GM19023 (cell line): ENCODE data around the gene DNAJC18.
"Not testable (repeated sequence)": the region's sequence is repeated elsewhere in the genome, so short reads cannot be mapped to it uniquely, and the experiment has no call there.

Experiments
- ATAC-seq: cut with Tn5 transposase; IDR thresholded peaks from one replicate; pipeline ENCODE4 v1.9.1; 2021; ENCODE audit warnings: mild to moderate bottlenecking, moderate library complexity; ENCODE audit not compliant: unreplicated experiment

Gene DNAJC18

DNA sequence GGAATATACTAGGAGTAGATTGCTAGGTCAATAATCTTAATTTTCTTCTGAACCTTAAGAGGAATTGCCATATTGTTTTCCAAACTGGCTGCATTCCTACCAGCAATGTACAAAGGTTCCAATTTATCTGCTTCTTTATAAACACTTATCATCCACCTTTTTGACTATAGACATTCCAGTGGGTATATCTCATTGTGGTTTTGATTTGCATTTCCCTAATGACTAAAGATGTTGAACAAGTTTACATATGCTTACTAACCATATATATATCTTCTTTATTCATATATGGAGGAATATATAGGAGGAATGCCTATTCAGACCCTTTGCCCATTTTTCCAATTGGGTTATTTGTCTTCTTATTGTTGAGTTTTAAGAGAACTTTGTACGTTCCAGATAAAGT is 7.6 kb downstream of the DNAJC18 start:
- no peak for ATAC-seq

DNA sequence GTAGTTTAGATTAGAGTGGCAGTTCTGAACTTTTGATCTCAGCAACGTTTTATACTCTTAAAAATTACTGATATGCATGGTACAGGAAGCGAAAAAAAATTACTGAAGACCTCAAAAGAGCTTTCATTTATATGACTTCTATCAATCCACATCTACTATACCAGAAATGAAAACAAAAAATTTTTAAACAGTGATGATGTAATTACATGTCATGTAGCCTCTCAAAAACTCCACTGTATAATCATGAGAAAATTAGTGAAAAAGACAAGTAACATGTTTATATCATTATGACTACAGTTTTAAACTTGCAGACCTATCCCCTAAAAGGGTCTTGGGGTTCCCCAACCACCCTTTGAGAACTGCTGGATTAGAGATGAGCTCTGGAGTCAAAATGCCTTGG is 9.3 kb downstream of the DNAJC18 start:
- no peak for ATAC-seq

DNA sequence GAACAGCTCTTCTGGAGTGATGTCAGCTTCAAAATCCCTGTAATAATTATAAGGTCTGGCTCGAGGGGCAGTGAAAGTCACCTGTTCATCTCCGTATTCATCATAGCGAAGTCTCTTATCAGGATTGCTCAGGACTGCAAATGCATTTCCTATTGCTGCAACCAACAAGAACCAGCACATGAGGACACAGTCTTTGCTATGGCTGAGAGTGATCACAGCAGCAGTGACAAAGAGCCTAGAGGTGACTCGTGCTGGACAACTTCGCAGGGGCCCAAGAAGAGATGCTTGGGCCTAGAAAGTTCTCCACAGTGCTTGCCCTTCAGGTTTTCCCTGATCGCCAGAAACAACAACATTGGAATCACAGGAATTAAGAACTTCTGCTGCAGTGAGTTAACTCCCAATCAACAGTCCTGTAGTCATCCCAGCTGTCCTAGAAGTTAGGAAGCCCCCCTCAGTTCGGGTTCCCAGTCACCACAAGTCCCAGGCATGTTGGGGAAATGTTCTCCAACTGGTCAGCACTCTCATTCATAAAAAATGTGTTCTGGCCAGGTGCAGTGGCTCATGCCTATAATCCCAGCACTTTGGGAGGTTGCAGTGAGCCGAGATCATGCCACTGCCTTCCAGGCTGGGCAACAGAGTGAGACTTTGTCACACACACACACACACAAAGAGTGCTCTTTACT is 13.0 kb downstream of the DNAJC18 start:
- no peak for ATAC-seq

DNA sequence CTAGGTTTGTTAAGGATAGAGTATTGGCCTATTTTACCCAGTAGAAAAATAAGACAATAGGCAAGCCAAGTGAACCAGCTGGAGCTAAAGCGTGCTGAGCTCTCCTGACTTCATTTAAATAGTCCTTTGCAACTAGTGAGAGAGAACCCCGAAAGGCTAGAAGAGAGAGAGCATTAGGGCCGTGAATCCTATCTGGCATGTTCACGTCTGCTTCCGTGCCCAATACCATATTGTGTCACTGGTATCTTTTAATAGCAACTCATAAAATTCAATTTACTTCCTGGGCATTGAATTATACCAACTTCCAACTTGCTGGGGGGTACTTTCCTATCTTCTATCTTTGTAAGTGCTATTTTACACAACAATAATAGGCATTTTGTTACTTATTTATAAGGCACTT is 13.8 kb downstream of the DNAJC18 start:
- no peak for ATAC-seq

DNA sequence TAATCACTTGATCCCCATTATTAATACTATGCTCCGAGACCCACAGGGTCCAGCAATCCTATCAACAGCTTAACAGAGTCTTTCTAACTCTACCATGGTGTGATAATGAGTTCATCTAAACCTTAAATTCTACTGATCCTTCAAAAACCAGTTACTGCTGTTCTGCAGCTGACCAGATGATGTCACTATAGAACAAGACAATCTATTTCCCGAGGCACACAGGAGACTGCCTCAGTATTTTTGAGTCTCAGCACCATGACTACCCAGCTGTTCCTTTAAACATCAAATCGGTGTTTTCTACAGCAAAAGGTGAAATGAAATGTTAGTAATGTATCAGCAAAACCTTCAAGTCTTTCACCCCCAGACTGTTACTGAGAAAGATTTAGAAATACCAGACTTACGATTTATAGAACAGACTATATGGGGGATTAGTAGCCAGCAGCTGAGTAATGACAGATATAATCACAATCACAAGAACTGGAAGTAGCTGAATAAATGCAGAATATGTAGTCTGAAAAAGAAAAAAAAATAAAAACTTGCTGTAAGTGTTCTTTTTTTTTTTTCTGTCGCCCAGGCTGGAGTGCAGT is 16.9 kb downstream of the DNAJC18 start:
- no peak for ATAC-seq

DNA sequence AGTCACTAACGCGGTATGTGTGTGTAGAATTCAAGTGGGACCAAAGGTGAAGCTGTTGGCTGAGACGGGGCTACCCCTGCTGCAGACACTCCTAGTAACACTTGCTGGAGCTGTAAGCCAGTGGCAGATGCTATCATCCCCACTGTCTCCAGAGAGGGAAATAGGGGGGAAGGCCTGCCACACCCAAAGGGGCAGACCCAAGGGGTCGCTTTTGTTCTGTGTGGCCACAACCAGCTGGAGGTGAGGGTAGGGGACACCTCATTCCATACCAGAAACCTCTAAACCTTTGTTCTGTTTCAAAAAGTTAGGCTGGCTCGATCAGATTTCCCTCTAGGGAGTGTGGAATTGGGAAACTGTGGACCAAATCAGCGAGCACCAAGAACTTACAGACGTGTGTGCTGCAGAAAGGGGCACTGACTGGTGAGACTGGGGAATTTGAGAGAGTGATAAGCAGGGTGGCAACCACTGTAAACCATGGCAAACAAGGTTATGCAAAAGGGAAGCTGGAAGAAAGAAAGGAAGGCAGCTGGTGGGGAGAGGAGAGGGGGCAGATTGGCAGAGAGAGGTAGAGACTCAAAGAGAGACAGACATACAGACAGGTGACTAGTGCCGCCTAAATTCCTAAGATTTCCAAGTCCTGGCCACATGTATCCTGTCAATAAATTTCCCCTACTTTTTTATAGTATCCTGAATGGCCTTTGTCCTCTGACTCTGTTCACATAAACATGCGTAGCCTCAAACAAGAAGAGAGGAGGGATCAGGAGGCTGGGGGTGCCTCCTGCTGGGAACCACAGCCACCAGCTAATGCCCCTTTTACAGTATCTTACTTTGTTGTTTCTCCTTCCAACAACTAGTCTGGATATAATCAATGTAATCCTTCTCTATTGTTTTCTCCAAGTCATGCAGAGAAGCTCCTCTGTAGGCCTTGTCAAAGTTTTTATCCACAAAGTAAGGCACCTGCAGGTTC is 19.8 kb downstream of the DNAJC18 start:
- no peak for ATAC-seq

DNA sequence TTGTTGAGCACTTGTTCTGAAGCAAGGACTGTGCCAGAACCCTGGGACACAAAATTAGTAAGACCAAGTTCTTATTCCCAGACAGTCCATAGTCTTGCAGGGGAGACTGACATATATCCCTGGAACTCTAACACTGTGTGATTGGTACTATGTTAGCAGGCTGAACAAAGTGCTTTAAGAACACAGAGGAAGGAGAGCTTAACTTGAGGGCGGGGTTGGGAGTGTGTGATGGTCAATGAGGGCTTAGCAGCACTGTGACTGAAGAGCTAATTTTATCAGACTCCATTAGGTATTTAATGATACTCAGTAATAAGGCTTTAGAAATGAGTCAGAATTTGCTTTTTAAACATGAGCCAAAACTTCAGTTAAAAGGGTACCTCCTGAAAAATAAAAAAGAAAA is 20.5 kb downstream of the DNAJC18 start:
- no peak for ATAC-seq

DNA sequence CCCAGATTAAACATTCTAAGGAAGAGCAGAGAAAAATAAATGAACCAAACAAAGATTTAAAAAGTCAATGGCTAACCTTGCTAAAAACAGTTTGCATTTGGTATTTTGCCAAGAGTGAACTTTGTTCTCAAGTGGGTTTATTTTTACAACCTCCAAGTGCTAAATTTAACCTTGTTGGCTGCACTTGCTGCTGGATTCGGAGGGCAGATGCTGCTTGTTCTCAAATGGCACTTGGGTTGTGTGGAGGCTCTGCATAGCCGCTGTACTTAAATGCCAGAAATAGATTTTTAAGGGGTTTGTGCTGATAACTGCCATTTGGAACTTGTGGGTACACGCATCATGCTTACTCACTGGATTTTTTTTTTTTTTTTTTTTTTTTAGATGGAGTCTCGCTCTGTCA is 22.1 kb downstream of the DNAJC18 start:
- no peak for ATAC-seq

DNA sequence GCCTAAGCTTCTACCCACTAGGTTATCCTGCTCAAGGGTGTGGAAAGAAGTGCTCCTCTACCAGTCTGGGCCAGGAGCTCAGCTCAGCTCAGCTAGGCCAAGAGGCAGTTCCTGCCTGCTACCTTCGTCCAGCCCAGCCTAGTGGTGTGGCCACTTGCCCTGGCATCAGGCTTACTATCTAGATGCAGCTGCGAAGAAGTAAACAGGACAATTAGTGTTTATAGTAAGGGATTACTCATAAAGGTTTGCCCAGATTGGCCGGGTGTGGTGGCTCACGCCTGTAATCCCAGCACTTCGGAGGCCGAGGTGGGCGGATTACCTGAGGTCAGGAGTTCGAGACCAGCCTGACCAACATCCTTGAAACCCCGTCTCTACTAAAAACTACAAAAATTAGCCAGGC is 22.7 kb downstream of the DNAJC18 start:
- ATAC-seq, result no peak

DNA sequence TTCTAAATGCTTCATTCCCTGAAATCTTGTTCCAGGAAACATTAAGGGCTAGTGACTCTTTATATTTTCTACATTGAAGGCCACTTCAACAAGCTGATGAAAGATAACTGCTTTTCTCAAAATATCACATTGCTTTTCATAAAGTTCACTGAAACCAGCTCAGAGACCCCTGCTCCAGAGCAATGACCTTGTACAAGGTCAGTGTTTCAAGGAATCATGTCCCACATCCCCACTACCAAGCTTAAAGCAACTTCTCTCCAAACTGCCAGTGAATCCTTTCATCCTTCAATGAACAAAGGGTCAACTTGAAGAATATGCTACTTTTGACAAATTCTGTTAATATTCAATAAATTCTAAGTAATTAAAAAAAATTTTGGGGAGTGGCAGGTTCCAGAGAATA is 23.5 kb downstream of the DNAJC18 start:
- ATAC-seq, result no peak

DNA sequence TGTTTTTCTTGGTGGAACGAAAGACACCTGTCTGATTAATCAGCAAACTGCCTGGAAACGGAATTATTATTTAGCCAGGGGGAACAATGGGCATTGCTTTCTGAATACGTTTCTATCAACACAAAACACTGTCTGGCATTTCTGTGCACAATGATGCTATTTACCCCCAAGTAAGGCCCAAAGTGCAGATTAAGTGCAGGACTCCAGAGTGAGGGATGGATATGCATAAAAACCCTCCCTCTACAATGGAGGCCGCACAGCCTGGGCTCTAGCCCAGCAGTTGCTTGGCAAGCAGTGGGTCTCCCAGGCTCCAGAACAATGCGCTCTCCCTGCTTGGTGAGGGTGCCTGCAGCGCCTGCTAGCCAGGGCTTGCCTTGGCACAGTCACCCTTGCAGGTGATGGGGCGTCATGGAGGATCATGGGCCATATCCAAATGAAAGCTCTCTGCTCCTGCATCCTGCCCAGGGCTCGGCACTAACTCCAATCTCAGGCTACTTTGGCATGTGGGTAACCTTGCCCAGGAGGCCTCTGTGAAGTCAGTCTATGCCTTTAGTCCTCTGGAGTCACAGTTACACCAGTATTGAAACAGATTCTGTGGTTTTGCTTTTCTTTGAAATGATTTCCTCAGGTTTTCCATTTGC is 24.0 kb downstream of the DNAJC18 start:
- no peak for ATAC-seq

DNA sequence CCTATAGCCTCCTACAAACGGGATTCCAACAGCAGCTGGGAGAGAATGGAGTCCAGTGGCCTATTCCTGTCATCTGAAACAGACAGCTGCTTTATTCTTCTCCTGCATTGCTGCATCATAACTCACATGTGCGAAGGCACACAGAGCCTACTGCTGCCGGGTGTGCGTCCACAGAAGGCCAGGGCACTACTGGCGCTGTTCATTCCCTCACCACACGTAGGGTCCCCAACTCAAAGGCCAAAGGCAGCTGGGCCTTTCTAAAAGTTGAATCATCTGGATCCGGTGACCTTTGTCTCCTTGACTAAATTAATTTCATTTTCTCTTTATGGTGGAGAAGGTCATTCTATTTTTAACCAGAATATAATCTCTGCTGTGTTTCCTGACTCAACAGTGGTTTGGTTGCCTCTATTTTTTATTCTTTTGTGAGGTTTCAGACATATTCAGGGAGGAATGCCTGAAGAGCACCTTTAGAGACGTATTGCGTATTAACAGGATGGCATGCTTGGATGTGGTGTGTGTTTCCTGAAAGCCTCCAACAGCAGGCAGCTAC is 24.7 kb downstream of the DNAJC18 start:
- ATAC-seq, result no peak

DNA sequence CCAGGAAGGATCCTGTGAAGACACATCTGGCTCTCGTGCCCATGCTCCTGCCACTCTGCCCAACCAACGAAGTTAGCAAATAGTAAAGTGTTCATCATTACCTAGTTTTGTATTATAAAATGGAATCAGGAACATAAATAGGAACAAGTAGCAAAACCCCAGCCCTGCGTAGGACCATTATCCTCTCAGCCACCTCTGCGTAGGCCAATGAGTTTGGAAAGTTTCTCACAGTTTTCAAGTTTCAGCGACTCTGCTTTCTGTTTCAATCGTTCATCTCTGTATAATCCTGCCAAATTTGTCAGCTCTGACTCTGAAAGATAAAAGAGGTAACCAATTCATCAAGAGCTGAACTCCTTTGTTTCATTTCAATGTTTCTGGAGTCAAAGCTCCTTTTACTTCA is 25.4 kb downstream of the DNAJC18 start:
- no peak for ATAC-seq

DNA sequence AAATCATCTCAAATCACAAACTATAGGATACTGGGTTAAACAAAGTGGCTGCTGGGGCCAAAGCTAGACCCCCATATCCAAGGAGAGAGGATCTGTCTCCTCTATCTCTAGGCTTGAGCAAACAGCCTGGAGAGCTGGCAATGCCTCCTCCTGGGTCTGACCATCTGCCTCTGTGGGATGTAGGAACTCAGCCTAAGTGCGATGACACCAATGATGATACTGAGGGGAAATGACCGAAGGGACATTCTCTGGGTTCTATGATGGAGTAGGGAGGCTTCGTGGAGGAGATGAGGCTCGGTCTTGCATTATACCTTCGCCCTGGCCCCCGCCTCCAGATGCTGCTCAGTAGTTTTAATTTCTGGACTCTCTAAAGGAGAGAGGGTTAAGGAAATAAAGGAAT is 26.2 kb downstream of the DNAJC18 start:
- ATAC-seq, result no peak

DNA sequence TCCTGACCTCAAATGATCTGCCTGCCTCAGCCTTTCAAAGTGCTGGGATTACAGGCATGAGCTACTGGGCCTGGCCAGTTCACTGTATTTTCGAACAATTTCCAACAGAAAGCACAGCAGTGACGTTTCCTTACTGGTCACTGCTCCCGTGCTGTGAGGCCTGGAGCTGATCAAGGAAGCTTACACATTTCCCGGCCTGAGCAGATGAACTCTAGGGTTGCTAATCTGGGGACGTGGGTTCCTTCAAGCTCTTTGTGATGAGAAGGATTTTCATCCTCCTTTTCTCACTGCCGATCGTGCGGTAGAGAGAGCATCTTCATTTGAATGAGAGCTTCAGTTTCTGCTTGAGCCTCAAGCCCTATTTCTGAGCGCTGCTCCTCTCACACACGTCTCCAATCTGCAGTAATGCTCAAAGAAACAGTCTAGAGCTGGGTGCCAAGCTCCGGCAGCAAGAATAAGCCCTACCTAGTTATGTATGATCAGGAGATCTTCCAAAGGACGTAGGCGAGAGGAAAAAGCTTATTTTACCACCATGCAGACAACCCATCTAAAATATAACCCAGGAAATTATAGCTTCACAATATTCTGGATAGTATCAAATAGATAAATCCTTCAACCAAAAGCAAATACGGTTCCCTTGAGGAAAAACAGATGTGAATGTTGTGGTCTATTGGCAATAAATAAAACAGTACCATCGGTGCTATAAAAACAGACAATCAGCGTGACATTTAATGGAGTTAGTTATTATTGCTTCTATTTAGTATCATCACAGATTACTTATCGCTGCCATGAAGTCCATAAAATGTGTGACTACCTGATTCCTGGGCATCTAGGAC is 28.1 kb downstream of the DNAJC18 start:
- ATAC-seq, result no peak

DNA sequence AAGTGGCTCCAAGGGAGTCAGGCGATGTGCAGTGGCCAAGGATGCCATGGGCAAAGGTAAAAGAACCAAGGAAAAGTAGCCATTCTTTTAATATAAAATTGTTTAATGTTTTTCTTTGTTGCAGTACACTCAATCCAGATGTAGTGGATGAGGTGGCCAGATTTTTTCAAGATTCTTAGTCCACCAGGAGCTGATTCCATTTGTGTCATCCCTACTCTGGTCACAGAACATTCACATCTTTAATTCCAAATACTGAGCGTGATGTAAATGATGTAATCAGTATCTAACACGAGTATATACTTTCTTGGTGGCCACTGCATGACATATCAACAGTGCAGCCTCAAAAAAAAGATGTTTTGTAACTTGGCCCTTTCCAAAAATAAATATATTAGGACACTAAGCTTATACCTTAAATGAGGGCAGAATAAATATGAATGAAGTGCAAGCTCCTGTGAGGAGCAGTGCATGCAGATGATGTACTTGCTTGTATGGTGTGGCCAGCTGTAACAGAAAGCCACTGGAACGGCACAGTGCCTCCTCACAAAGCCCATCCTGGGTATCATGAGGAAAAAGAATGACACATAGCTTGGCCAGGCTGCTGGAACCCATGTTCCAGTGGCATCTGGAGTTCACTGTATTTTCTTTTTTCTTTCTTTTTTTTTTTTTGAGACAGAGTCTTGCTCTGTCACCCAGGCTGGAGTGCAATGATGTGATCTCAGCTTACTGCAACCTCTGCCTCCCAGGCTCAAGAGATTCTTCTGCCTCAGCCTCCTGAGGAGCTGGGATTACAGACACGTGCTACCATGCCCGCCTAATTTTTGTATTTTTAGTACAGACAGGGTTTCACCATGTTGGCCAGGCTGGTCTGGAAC is 29.0 kb downstream of the DNAJC18 start:
- ATAC-seq, result no peak

DNA sequence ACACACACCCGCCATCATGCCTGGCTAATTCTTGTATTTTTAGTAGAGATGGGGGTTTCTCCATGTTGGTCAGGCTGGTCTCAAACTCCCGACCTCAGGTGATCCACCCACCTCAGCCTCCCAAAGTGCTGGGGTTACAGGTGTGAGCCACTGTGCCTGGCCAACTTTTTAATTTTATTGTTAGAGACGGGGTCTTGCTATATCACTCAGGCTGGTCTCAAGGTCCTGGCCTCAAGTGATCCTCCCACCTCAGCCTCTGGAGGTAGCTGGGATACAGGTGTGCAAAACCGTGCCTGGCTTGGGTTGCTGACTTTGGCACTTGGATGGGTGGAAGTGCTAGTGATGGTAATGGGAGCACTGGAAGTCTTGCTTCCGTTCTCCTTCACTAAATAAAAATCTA is 30.2 kb downstream of the DNAJC18 start:
- ATAC-seq, result not testable (repeated sequence)

DNA sequence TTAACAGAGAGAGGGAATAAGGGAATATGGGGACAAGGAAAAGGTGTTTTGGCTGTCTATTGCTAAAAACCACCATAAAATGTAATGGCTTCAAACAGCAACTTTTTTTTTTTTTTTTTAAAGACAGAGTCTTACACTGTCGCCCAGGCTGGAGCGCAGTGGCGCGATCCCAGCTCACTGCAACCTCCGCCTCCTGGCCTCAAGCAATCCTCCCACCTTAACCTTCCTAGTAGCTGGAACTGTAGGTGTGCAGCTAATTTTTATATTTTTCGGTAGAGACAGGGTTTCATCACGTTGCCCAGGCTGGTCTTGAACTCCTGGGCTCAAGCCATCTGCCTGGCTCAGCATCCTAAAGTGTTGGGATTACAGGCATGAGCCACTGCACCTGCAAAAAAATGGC is 31.1 kb downstream of the DNAJC18 start:
- no peak for ATAC-seq

DNA sequence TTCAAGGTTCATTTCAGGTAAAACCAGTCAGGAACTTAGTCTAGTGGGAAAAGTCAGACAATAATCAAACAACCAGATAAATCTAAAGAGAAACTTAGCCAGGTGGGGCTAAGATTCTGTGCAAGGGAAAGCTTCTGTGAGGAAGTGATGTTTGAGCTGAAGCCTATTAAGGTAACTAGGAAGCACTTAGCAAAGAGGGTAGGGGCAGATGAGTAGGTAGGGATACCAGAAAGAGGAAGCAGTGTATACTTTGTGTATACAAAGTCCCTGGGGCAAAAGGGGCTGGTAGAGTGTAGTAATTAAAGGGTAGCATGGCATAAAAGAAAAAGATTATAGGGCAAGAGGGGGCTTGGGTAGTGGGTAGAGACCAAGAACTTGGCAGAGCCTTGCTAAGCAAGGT is 31.8 kb downstream of the DNAJC18 start:
- no peak for ATAC-seq
